ENCODE data around the gene GTPBP3. TPM values are rescaled to one million over a fixed set of nuclear protein-coding genes. Genes with fewer than 3 reads are reported as not detected.

Gene GTPBP3
- total and polyA plus RNA-seq, 2 of the 13 experiments (the other 11 are each of a cell fraction or from before 2014, with no cell fraction given): 17.5 to 30.0 TPM

- TF ChIP-seq AHDC1 (CRISPR knock-in tag; IDR thresholded peaks at IDR 0.05; ENCODE audit: borderline replicate concordance): no peak
- peak; percentile 94 for TF ChIP-seq ARID4A (CRISPR knock-in tag; IDR thresholded peaks at IDR 0.05; ENCODE audit: borderline replicate concordance)
- TF ChIP-seq ERF (CRISPR knock-in tag; IDR thresholded peaks at IDR 0.05): peak; percentile 37; the same call in 1 of the 2 replicates
- TF ChIP-seq FOXC1 (CRISPR knock-in tag; IDR thresholded peaks at IDR 0.05; ENCODE audit: borderline replicate concordance): peak; percentile 64; the same call in 1 of the 2 replicates
- TF ChIP-seq ZNF710 (CRISPR knock-in tag; IDR thresholded peaks at IDR 0.05; ENCODE audit: borderline replicate concordance): peak; percentile 82; the same call in 1 of the 2 replicates
- 0 out of 2 replicates have a peak, but pooled peaks have one; percentile 26 for TF ChIP-seq PRDM15 (CRISPR knock-in tag; IDR thresholded peaks at IDR 0.05)
- TF ChIP-seq ZMAT3 (CRISPR knock-in tag; conservative IDR thresholded peaks at IDR 0.05): peak; percentile 60; the same call in 1 of the 2 replicates
- TF ChIP-seq SP1 (IDR thresholded peaks at IDR 0.05): no peak
- TF ChIP-seq SP1 (CRISPR knock-in tag; IDR thresholded peaks at IDR 0.05): peak; percentile 81
- TF ChIP-seq CCDC6 (CRISPR knock-in tag; IDR thresholded peaks at IDR 0.05): peak; percentile 92; the same call in 1 of the 2 replicates
- TF ChIP-seq SNAPC2 (CRISPR knock-in tag; IDR thresholded peaks at IDR 0.05): no peak
These were observed 2.6 kb upstream of the GTPBP3 start, which contains the start of gene ANO8 (continued) for GRCh38 chr19:17334414-17335409.
